PC-3 (cell line): ENCODE measurements around the gene ARHGEF17. TPM values are rescaled to one million over a fixed set of nuclear protein-coding genes. Genes with fewer than 3 reads are reported as not detected.

ENCODE experiments used
- ATAC-seq: fragments of 200-7000 bp; cut with Tn5 transposase; 2 replicates; pipeline ENCODE4 v1.9.1; 2020; ENCODE audit warnings: mild to moderate bottlenecking, moderate library complexity
- BruUV-seq: library from RNA; stranded (reverse); fragments of 400-500 nt; replicated peaks from 2 replicates; lab custom pipeline; 2021; lab: Mats Ljungman, UMichigan
- CTCF ChIA-PET: fragments of 300-600 bp; sonication (Branson Sonifier 250); formaldehyde crosslinking; loops from one replicate; lab custom pipeline; 2022; ENCODE audit warnings: antibody characterized with exemption; lab: Charles Lee
- POLR2A ChIA-PET: fragments of 300-600 bp; sonication (Branson Sonifier 250); formaldehyde crosslinking; loops from one replicate; lab custom pipeline; 2022; ENCODE audit warnings: antibody characterized with exemption; ENCODE audit not compliant: unreplicated experiment; lab: Charles Lee
- DNase-seq: peaks from one replicate; pipeline ENCODE4 v3.0.0-alpha.2; 2015
- H2AFZ ChIP-seq: fragments of 300-600 bp; sonication (generic); 2 replicates; pipeline ENCODE4 v1.6.0; 2016; ENCODE audit warnings: antibody characterized with exemption, low read length
- H3F3A ChIP-seq: fragments of 300-600 bp; sonication (generic); one replicate; pipeline ENCODE4 v1.6.0; 2017; ENCODE audit warnings: antibody characterized with exemption, low read length, control low read depth, mild to moderate bottlenecking; ENCODE audit not compliant: unreplicated experiment
- H3K27ac ChIP-seq: fragments of 300-600 bp; sonication (generic); 2 replicates; pipeline ENCODE4 v1.5.1; 2016; ENCODE audit warnings: mild to moderate bottlenecking, low read length
- H3K27me3 ChIP-seq: fragments of 300-600 bp; sonication (generic); 2 replicates; pipeline ENCODE4 v1.6.1; 2016; ENCODE audit warnings: low read length, mixed read lengths
- H3K36me3 ChIP-seq: fragments of 300-600 bp; sonication (generic); 2 replicates; pipeline ENCODE4 v1.6.1; 2016; ENCODE audit warnings: low read depth, mixed run types, low read length, mixed read lengths
- H3K4me1 ChIP-seq: fragments of 300-600 bp; sonication (generic); 2 replicates; pipeline ENCODE4 v1.5.1; 2016; ENCODE audit warnings: low read length; ENCODE audit not compliant: insufficient read depth
- H3K4me2 ChIP-seq: fragments of 300-600 bp; sonication (generic); 2 replicates; pipeline ENCODE4 v1.6.0; 2016; ENCODE audit warnings: low read length
- H3K4me3 ChIP-seq: fragments of 300-600 bp; sonication (generic); 2 replicates; pipeline ENCODE4 v1.5.1; 2016; ENCODE audit warnings: mild to moderate bottlenecking, low read length, mixed read lengths
- H3K79me2 ChIP-seq: fragments of 300-600 bp; sonication (generic); 2 replicates; pipeline ENCODE4 v1.6.1; 2017; ENCODE audit warnings: low read length, mixed read lengths
- H3K9ac ChIP-seq: fragments of 300-600 bp; sonication (generic); 2 replicates; pipeline ENCODE4 v1.6.0; 2016; ENCODE audit warnings: mild to moderate bottlenecking, low read length
- H3K9me2 ChIP-seq: fragments of 300-600 bp; sonication (generic); replicated peaks from 2 replicates; pipeline ENCODE4 v1.6.1; 2016; ENCODE audit warnings: mixed run types, low read length, mixed read lengths
- H3K9me3 ChIP-seq: fragments of 300-600 bp; sonication (generic); 2 replicates; pipeline ENCODE4 v1.6.1; 2016; ENCODE audit warnings: low read length, mixed read lengths
- H4K20me1 ChIP-seq: fragments of 300-600 bp; sonication (generic); 2 replicates; pipeline ENCODE4 v1.6.1; 2016; ENCODE audit warnings: low read length, mixed read lengths
- EZH2 ChIP-seq: fragments of 300-600 bp; sonication (generic); IDR thresholded peaks from one replicate; pipeline ENCODE4 v1.6.1; 2017; ENCODE audit warnings: antibody characterized with exemption, mild to moderate bottlenecking, low read length; ENCODE audit not compliant: unreplicated experiment
- EZH2phosphoT487 ChIP-seq: fragments of 300-600 bp; sonication (generic); IDR thresholded peaks from 2 replicates; pipeline ENCODE4 v1.6.1; 2018; ENCODE audit warnings: mild to moderate bottlenecking, antibody characterized with exemption, low read length, borderline replicate concordance
- intact Hi-C: fragments of 100-400 bp; cut with micrococcal nuclease; formaldehyde crosslinking; loops from 2 replicates; pipeline ENCODE4 v1.9.0; 2023
- total RNA-seq: library from RNA; depleted of rRNA; stranded (reverse); fragments of >200 nt; gene quantifications from 2 replicates; pipeline ENCODE4 v1.2.3, GENCODE V29; 2014
- TF ChIP-seq, protein P1 (sequence below): fragments of 300-600 bp; sonication (generic); conservative IDR thresholded peaks from 2 replicates; pipeline ENCODE4 v1.5.1; 2017; ENCODE audit warnings: antibody characterized with exemption, low read depth, mild to moderate bottlenecking, low read length

Gene ARHGEF17
- total RNA-seq, 1 experiment from 2014 or later: 6.2 TPM

DNA sequence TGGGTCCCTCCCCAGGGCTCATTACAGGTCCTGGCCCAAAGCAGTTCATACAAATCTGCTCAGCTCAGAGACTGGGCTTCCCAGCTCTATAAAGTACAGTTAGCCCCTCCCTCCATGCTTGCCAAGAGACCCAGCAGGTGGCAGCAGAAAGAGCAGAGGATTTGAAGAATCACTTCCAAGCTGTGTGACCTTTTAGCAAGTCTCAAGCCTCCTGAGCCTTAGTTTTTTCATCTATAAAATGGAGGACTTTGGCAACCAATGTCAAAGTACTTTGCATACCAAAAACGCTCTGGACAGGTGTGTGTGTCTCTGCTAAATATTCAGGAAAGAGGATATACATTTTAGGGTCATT lies 94.7 kb downstream of the ARHGEF17 start:
- H3F3A ChIP-seq: no peaks in the 10 kb centered on the region
- no peaks in the 10 kb centered on the region for H3K9me3 ChIP-seq
- H3K36me3 ChIP-seq: 0 out of 2 replicates have a peak, but pooled peaks cover 2% of the 10 kb centered on the region
- no peaks in the 10 kb centered on the region for H4K20me1 ChIP-seq
- intact Hi-C loops: loop anchor here (2.0 kb wide), 1 partner anchor 258 kb away; no protein-coding TSS in a partner anchor
- ChIA-PET POLR2A (no interaction called here), CTCF (interaction anchor here (0.8 to 1.2 kb wide), 3 partner anchors 52 to 258 kb away, joined by 6 to 9 read pairs (median 7); no protein-coding TSS in a partner anchor)
- no peaks in the 10 kb centered on the region for H3K27me3 ChIP-seq
- no peak overlapping the region for H3K9ac ChIP-seq
- no peak overlapping the region for H3K27ac ChIP-seq
- BruUV-seq: no TSS peak
- peak; percentile 70 for ATAC-seq
- no peak for TF ChIP-seq EZH2
- TF ChIP-seq EZH2phosphoT487: no peak
- TF ChIP-seq, protein P1, sequence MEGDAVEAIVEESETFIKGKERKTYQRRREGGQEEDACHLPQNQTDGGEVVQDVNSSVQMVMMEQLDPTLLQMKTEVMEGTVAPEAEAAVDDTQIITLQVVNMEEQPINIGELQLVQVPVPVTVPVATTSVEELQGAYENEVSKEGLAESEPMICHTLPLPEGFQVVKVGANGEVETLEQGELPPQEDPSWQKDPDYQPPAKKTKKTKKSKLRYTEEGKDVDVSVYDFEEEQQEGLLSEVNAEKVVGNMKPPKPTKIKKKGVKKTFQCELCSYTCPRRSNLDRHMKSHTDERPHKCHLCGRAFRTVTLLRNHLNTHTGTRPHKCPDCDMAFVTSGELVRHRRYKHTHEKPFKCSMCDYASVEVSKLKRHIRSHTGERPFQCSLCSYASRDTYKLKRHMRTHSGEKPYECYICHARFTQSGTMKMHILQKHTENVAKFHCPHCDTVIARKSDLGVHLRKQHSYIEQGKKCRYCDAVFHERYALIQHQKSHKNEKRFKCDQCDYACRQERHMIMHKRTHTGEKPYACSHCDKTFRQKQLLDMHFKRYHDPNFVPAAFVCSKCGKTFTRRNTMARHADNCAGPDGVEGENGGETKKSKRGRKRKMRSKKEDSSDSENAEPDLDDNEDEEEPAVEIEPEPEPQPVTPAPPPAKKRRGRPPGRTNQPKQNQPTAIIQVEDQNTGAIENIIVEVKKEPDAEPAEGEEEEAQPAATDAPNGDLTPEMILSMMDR: peak; percentile 68
- H3K79me2 ChIP-seq: no peaks in the 10 kb centered on the region
- H3K4me1 ChIP-seq: no peaks in the 10 kb centered on the region
- H3K4me3 ChIP-seq: no peak overlapping the region
- H3K9me2 ChIP-seq: no peaks in the 10 kb centered on the region
- H3K4me2 ChIP-seq: no peak overlapping the region
- no peak overlapping the region for H2AFZ ChIP-seq
- DNase-seq: peak; percentile 56

DNA sequence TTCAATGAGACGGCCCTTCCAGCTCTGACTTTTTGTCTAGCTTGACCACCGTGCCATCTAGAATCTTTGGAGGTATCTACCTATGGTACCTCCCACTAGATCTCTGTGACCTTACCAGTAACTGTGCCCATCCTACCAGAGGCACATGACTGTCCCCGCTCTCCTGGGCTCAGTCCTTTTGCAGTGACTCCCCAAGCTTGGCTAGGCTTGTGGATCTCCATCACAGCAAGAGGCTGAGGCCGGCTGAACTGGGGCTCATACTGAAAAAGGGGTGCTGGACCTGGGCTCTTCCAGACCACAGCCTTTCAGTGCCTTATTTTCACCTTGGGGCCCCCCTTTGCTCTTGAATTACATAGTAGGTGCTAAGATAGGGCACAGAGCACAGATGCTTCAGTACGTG lies 95.5 kb downstream of the ARHGEF17 start:
- Histone ChIP-seq H3K4me3 (no peak overlapping the region), H3K4me2 (no peak overlapping the region), H3F3A (no peaks in the 10 kb centered on the region), H3K9me3 (no peaks in the 10 kb centered on the region), H3K9ac (no peak overlapping the region), H3K36me3 (0 out of 2 replicates have a peak, but pooled peaks cover 2% of the 10 kb centered on the region), H2AFZ (no peak overlapping the region), H3K9me2 (no peaks in the 10 kb centered on the region), H3K27ac (no peak overlapping the region), H3K79me2 (no peaks in the 10 kb centered on the region), H4K20me1 (no peaks in the 10 kb centered on the region), H3K27me3 (no peaks in the 10 kb centered on the region), H3K4me1 (no peaks in the 10 kb centered on the region)
- intact Hi-C loops: loop anchor here (2.0 kb wide), 1 partner anchor 257 kb away; no protein-coding TSS in a partner anchor
- DNase-seq (no peak), ATAC-seq (no peak)
- CTCF ChIA-PET: interaction anchor here (1.2 kb wide), 1 partner anchor 222 kb away, joined by 6 read pairs; no protein-coding TSS in a partner anchor
- no TSS peak for BruUV-seq
- TF ChIP-seq EZH2phosphoT487: no peak
- no peak for TF ChIP-seq EZH2
- TF ChIP-seq, protein P1: no peak
- POLR2A ChIA-PET: no interaction called here

DNA sequence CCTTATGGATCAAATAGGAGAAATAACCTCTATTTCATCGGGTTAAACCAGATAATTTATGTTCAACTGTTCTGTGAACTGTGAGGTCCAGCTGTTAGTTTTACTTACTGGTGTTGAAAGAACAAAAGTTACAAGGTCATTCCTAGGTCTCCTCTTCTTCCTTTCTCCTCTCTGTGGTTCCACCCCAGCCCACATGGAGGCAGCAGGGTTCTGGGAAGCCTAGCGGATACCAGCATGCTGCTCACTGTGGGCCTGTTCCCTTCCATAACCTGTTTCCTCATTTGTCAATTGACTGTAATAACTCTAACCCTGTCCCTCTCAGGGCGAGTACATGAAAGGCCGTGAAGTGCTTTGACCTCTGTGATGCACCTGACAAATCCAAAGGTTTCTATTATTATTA lies 96.0 kb downstream of the ARHGEF17 start:
- no TSS peak for BruUV-seq

More for the DNA sequence above, 96.0 kb downstream of the ARHGEF17 start:
- H3K36me3 ChIP-seq: peaks cover 5% of the 10 kb centered on the region; the same call in 1 of the 2 replicates
- no peaks in the 10 kb centered on the region for H3K9me3 ChIP-seq
- peak; percentile 68 for ATAC-seq
- CTCF ChIA-PET: no interaction called here
- H3K9me2 ChIP-seq: no peaks in the 10 kb centered on the region
- H3K79me2 ChIP-seq: no peaks in the 10 kb centered on the region
- no peaks in the 10 kb centered on the region for H4K20me1 ChIP-seq
- peak; percentile 68 for DNase-seq
- TF ChIP-seq, protein P1: peak; percentile 72
- TF ChIP-seq EZH2phosphoT487 (no peak), EZH2 (no peak)
- POLR2A ChIA-PET: no interaction called here
- no peaks in the 10 kb centered on the region for H3F3A ChIP-seq
- H2AFZ ChIP-seq: no peak overlapping the region
- intact Hi-C loops: no loop called here
- H3K4me1 ChIP-seq: no peaks in the 10 kb centered on the region
- H3K27me3 ChIP-seq: no peaks in the 10 kb centered on the region
- no peak overlapping the region for H3K4me2 ChIP-seq
- H3K9ac ChIP-seq: no peak overlapping the region
- H3K27ac ChIP-seq: no peak overlapping the region
- H3K4me3 ChIP-seq: no peak overlapping the region
